ENCODE results near the gene ENOX1.
"Not testable (repeated sequence)": the region's sequence is repeated elsewhere in the genome, so short reads cannot be mapped to it uniquely, and the experiment has no call there.

Gene ENOX1

GRCh38 chr13:43424412-43424811, 362.4 kb downstream of the ENOX1 start:
- no peak for TF ChIP-seq CTCF (IDR thresholded peaks at IDR 0.05; ENCODE audit: unreplicated experiment in 3 of 3)
- peaks cover 6% of the 10 kb centered on the region for H3K9me3 Mint-ChIP-seq
- peak overlapping the region in 1 of 3 experiments; percentile 49 for H3K27ac Mint-ChIP-seq
- H3K4me1 Mint-ChIP-seq = peaks cover 19% of the 10 kb centered on the region
- H3K4me3 Mint-ChIP-seq = no peak overlapping the region
- no peaks in the 10 kb centered on the region for H3K27me3 Mint-ChIP-seq (ENCODE audit: low read depth)
- peaks cover 5% of the 10 kb centered on the region for H3K36me3 Mint-ChIP-seq (ENCODE audit: low read depth)

GRCh38 chr13:43422116-43422515, 364.7 kb downstream of the ENOX1 start:
- no peaks in the 10 kb centered on the region for H3K27me3 Mint-ChIP-seq (ENCODE audit: low read depth)
- H3K36me3 Mint-ChIP-seq (ENCODE audit: low read depth) = peaks cover 5% of the 10 kb centered on the region
- peaks cover 6% of the 10 kb centered on the region for H3K9me3 Mint-ChIP-seq
- peak overlapping the region in 2 of 3 experiments; percentile 29 to 70 for H3K27ac Mint-ChIP-seq
- peaks cover 19% of the 10 kb centered on the region for H3K4me1 Mint-ChIP-seq
- no peak overlapping the region for H3K4me3 Mint-ChIP-seq
- no peak for TF ChIP-seq CTCF (IDR thresholded peaks at IDR 0.05; ENCODE audit: unreplicated experiment in 3 of 3)

- H3K4me3 Mint-ChIP-seq; H3K4me1 Mint-ChIP-seq; H3K9me3 Mint-ChIP-seq; H3K27me3 Mint-ChIP-seq (ENCODE audit: low read depth); H3K27ac Mint-ChIP-seq; H3K36me3 Mint-ChIP-seq (ENCODE audit: low read depth): not testable (repeated sequence)
Observed at GRCh38 chr13:43416842-43417241, 369.9 kb downstream of the ENOX1 start.

GRCh38 chr13:43416408-43416807, 370.4 kb downstream of the ENOX1 start:
- H3K27me3 Mint-ChIP-seq (ENCODE audit: low read depth); H3K36me3 Mint-ChIP-seq (ENCODE audit: low read depth); H3K27ac Mint-ChIP-seq; H3K9me3 Mint-ChIP-seq; H3K4me3 Mint-ChIP-seq; H3K4me1 Mint-ChIP-seq: not testable (repeated sequence)

- not testable (repeated sequence) for H3K27me3 Mint-ChIP-seq (ENCODE audit: low read depth); H3K4me1 Mint-ChIP-seq; H3K4me3 Mint-ChIP-seq; H3K27ac Mint-ChIP-seq; H3K36me3 Mint-ChIP-seq (ENCODE audit: low read depth); H3K9me3 Mint-ChIP-seq
Observed at GRCh38 chr13:43415903-43416391, 370.8 kb downstream of the ENOX1 start.

- no peaks in the 10 kb centered on the region for H3K9me3 Mint-ChIP-seq
- no peaks in the 10 kb centered on the region for H3K36me3 Mint-ChIP-seq (ENCODE audit: low read depth)
- H3K4me3 Mint-ChIP-seq = no peak overlapping the region
- TF ChIP-seq CTCF (IDR thresholded peaks at IDR 0.05; ENCODE audit: unreplicated experiment in 3 of 3) = no peak
- no peaks in the 10 kb centered on the region for H3K27me3 Mint-ChIP-seq (ENCODE audit: low read depth)
- no peak overlapping the region for H3K27ac Mint-ChIP-seq
- peaks cover 16% of the 10 kb centered on the region for H3K4me1 Mint-ChIP-seq
Observed at GRCh38 chr13:43414111-43414510, 372.7 kb downstream of the ENOX1 start.

GRCh38 chr13:43411741-43412140, 375.0 kb downstream of the ENOX1 start:
- Mint-ChIP-seq H3K9me3 (peaks cover 4% of the 10 kb centered on the region), H3K4me3 (no peak overlapping the region), H3K27ac (peak overlapping the region in 1 of 3 experiments; percentile 51), H3K27me3 (ENCODE audit: low read depth) (no peaks in the 10 kb centered on the region), H3K4me1 (peaks cover 16% of the 10 kb centered on the region), H3K36me3 (ENCODE audit: low read depth) (no peaks in the 10 kb centered on the region)
- TF ChIP-seq CTCF (IDR thresholded peaks at IDR 0.05; ENCODE audit: unreplicated experiment in 3 of 3) = no peak
